ENCODE data around the gene PTK6. TPM values are rescaled to one million over a fixed set of nuclear protein-coding genes. Genes with fewer than 3 reads are reported as not detected.

Gene PTK6
- total and polyA plus RNA-seq, 2 of the 13 experiments (the other 11 are each of a cell fraction or from before 2014, with no cell fraction given) = 0.08 TPM; not detected in 1

DNA sequence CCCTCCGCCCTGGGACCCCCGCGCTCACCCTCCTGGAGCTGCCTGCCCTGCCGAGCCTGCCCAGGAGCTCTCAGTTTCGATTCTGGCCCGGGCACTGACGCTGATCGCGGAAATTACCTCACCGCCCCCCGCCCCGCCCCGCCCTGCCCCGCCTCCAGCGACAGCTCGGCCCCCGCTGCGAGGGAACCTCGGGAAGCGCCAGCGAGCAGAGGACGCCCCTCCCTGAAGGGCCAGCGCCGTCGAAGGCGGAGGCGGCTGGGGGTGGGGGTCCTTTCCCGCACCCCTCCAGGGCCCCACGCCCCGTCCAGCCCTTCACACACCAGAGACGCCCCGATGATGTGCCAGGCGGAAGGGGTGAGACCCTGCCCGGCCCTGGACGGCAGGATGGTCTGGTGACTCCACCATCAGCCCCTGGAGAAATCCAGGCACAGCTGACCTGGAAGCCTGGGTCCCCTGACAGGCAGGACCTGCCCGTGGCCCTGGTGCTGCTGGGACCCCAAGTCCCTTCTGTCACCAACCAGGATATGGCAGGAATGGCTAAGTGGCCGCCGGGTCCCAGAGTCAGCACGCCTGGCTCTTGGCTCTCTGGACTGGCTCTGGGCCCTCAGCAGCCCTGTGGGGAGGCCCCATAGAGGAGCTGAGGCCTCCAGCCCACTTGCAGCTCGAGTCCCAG lies 37.1 kb upstream of the PTK6 start, which contains the start of gene HELZ2 (continued):
- TF ChIP-seq, protein P1, sequence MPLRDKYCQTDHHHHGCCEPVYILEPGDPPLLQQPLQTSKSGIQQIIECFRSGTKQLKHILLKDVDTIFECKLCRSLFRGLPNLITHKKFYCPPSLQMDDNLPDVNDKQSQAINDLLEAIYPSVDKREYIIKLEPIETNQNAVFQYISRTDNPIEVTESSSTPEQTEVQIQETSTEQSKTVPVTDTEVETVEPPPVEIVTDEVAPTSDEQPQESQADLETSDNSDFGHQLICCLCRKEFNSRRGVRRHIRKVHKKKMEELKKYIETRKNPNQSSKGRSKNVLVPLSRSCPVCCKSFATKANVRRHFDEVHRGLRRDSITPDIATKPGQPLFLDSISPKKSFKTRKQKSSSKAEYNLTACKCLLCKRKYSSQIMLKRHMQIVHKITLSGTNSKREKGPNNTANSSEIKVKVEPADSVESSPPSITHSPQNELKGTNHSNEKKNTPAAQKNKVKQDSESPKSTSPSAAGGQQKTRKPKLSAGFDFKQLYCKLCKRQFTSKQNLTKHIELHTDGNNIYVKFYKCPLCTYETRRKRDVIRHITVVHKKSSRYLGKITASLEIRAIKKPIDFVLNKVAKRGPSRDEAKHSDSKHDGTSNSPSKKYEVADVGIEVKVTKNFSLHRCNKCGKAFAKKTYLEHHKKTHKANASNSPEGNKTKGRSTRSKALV (CRISPR knock-in tag; IDR thresholded peaks at IDR 0.05) = 0 out of 2 replicates have a peak, but pooled peaks have one; percentile 48
- TF ChIP-seq CREB1 (IDR thresholded peaks at IDR 0.05) (no peak), CREB1 (CRISPR knock-in tag; IDR thresholded peaks at IDR 0.05) (no peak), GATAD1 (CRISPR knock-in tag; IDR thresholded peaks at IDR 0.05) (0 out of 2 replicates have a peak, but pooled peaks have one; percentile 14), IRF2 (CRISPR knock-in tag; IDR thresholded peaks at IDR 0.05) (no peak; the same call in 1 of the 2 replicates), RXRA (CRISPR knock-in tag; IDR thresholded peaks at IDR 0.05) (peak; percentile 67; the same call in 1 of the 2 replicates), SP4 (CRISPR knock-in tag; IDR thresholded peaks at IDR 0.05) (no peak; the same call in 1 of the 2 replicates), SALL1 (CRISPR knock-in tag; IDR thresholded peaks at IDR 0.05) (peak; percentile 75), PRDM15 (CRISPR knock-in tag; IDR thresholded peaks at IDR 0.05) (0 out of 2 replicates have a peak, but pooled peaks have one; percentile 24), ZSCAN12 (CRISPR knock-in tag; IDR thresholded peaks at IDR 0.05) (peak; percentile 82; the same call in 1 of the 2 replicates), KLF11 (CRISPR knock-in tag; IDR thresholded peaks at IDR 0.05) (no peak), TEAD3 (CRISPR knock-in tag; optimal IDR thresholded peaks at IDR 0.05; ENCODE audit: borderline replicate concordance) (peak; percentile 56), HMG20A (CRISPR knock-in tag; IDR thresholded peaks at IDR 0.05; ENCODE audit: borderline replicate concordance) (0 out of 2 replicates have a peak, but pooled peaks have one; percentile 35), PHF20 (CRISPR knock-in tag; IDR thresholded peaks at IDR 0.05) (peak; percentile 56; the same call in 1 of the 2 replicates), ZSCAN21 (CRISPR knock-in tag; IDR thresholded peaks at IDR 0.05; ENCODE audit: borderline replicate concordance) (0 out of 2 replicates have a peak, but pooled peaks have one; percentile 24), ZFP36L1 (CRISPR knock-in tag; IDR thresholded peaks at IDR 0.05) (0 out of 2 replicates have a peak, but pooled peaks have one; percentile 9), PPARG (CRISPR knock-in tag; conservative IDR thresholded peaks at IDR 0.05) (no peak), ZNF75D (CRISPR knock-in tag; IDR thresholded peaks at IDR 0.05; ENCODE audit: borderline replicate concordance) (no peak), CCDC6 (CRISPR knock-in tag; IDR thresholded peaks at IDR 0.05) (0 out of 2 replicates have a peak, but pooled peaks have one; percentile 52), SNAPC2 (CRISPR knock-in tag; IDR thresholded peaks at IDR 0.05) (peak; percentile 27; the same call in 1 of the 2 replicates), ZFP62 (CRISPR knock-in tag; IDR thresholded peaks at IDR 0.05) (peak; percentile 93), JUND (CRISPR knock-in tag; IDR thresholded peaks at IDR 0.05) (peak; percentile 55; the same call in 1 of the 2 replicates), ZNF143 (CRISPR knock-in tag; IDR thresholded peaks at IDR 0.05) (no peak), ZNF234 (CRISPR knock-in tag; conservative IDR thresholded peaks at IDR 0.05) (0 out of 2 replicates have a peak, but pooled peaks have one; percentile 56), ZNF337 (CRISPR knock-in tag; IDR thresholded peaks at IDR 0.05; ENCODE audit: borderline replicate concordance, low read depth) (no peak), LCORL (IDR thresholded peaks at IDR 0.05) (no peak), LCORL (CRISPR knock-in tag; IDR thresholded peaks at IDR 0.05) (peak; percentile 76), PHF21A (CRISPR knock-in tag; IDR thresholded peaks at IDR 0.05) (0 out of 2 replicates have a peak, but pooled peaks have one; percentile 22)

Data from HepG2 (cell line).